ENCODE data around the gene CDNF.
"Not testable (repeated sequence)": the region's sequence is repeated elsewhere in the genome, so short reads cannot be mapped to it uniquely, and the experiment has no call there.

The CDNF gene

GRCh38 chr10:14837757-14838581 lies at the start of gene CDNF, which contains the start of the genes HSPA14 and MSANTD7:
Gene CDNF, minus strand, starts transcription at chr10:14838037. Its CDS starts 91 bp downstream, at chr10:14837946.
Gene HSPA14, plus strand, starts transcription at chr10:14838306. Its CDS starts 97 bp downstream, at chr10:14838403.
Gene MSANTD7, plus strand, starts transcription at chr10:14838306. Its CDS starts 3,979 bp downstream, at chr10:14842285.
- in situ Hi-C loops (cut with HindIII; ENCODE audit: low sequenced_read_pairs) = no loop called here

- in situ Hi-C loops (cut with HindIII; ENCODE audit: low sequenced_read_pairs) = no loop called here
These were observed 46.2 kb upstream of the CDNF start for GRCh38 chr10:14884082-14884481.

- in situ Hi-C loops (cut with HindIII; ENCODE audit: low sequenced_read_pairs) = no loop called here
These were observed 42.4 kb upstream of the CDNF start for GRCh38 chr10:14880229-14880628.

GRCh38 chr10:14879928-14880193 lies 42.0 kb upstream of the CDNF start:
- in situ Hi-C loops (cut with HindIII; ENCODE audit: low sequenced_read_pairs) = no loop called here

GRCh38 chr10:14879124-14879927 lies 41.5 kb upstream of the CDNF start:
- in situ Hi-C loops (cut with HindIII; ENCODE audit: low sequenced_read_pairs) = no loop called here

- in situ Hi-C loops (cut with HindIII; ENCODE audit: low sequenced_read_pairs) = no loop called here
These were observed 40.7 kb upstream of the CDNF start, which contains the start of gene SUV39H2 for GRCh38 chr10:14878266-14879123. Gene SUV39H2, plus strand, starts transcription at chr10:14878866. Its CDS starts 23 bp downstream, at chr10:14878889.

GRCh38 chr10:14876764-14877163 lies 38.9 kb upstream of the CDNF start:
- in situ Hi-C loops (cut with HindIII; ENCODE audit: low sequenced_read_pairs) = no loop called here

- in situ Hi-C loops (cut with HindIII; ENCODE audit: low sequenced_read_pairs) = no loop called here
These were observed 38.1 kb upstream of the CDNF start for GRCh38 chr10:14875941-14876340.

GRCh38 chr10:14873090-14873760 lies 35.4 kb upstream of the CDNF start:
- in situ Hi-C loops (cut with HindIII; ENCODE audit: low sequenced_read_pairs) = no loop called here

- in situ Hi-C loops (cut with HindIII; ENCODE audit: low sequenced_read_pairs) = not testable (repeated sequence)
These were observed 27.0 kb upstream of the CDNF start for GRCh38 chr10:14864871-14865270.

- in situ Hi-C loops (cut with HindIII; ENCODE audit: low sequenced_read_pairs) = not testable (repeated sequence)
These were observed 26.6 kb upstream of the CDNF start for GRCh38 chr10:14864466-14864865.

- in situ Hi-C loops (cut with HindIII; ENCODE audit: low sequenced_read_pairs) = no loop called here
These were observed 23.0 kb upstream of the CDNF start for GRCh38 chr10:14860791-14861190.

GRCh38 chr10:14859775-14860174 lies 21.9 kb upstream of the CDNF start:
- in situ Hi-C loops (cut with HindIII; ENCODE audit: low sequenced_read_pairs) = no loop called here

- in situ Hi-C loops (cut with HindIII; ENCODE audit: low sequenced_read_pairs) = no loop called here
These were observed 21.2 kb upstream of the CDNF start for GRCh38 chr10:14859043-14859442.

GRCh38 chr10:14858338-14858960 lies 20.6 kb upstream of the CDNF start:
- in situ Hi-C loops (cut with HindIII; ENCODE audit: low sequenced_read_pairs) = no loop called here

GRCh38 chr10:14855453-14855852 lies 17.6 kb upstream of the CDNF start:
- in situ Hi-C loops (cut with HindIII; ENCODE audit: low sequenced_read_pairs) = no loop called here

- in situ Hi-C loops (cut with HindIII; ENCODE audit: low sequenced_read_pairs) = no loop called here
These were observed 14.4 kb upstream of the CDNF start for GRCh38 chr10:14852236-14852635.

GRCh38 chr10:14844948-14845347 lies 7.1 kb upstream of the CDNF start:
- in situ Hi-C loops (cut with HindIII; ENCODE audit: low sequenced_read_pairs) = no loop called here

GRCh38 chr10:14843327-14843988 lies 5.6 kb upstream of the CDNF start:
- in situ Hi-C loops (cut with HindIII; ENCODE audit: low sequenced_read_pairs) = no loop called here
